CD4-positive, alpha-beta memory T cell (primary cell): ENCODE results near the gene COL28A1. TPM values are rescaled to one million over a fixed set of nuclear protein-coding genes. Genes with fewer than 3 reads are reported as not detected.
A peak's percentile ranks its signal among the peaks of the same experiment; 100 is the strongest.

Experiments used
- CTCF ChIA-PET: fragments of 350-600 bp; sonication (Branson Sonifier 250); formaldehyde crosslinking; loops from one replicate; lab custom pipeline; 2021; ENCODE audit warnings: inconsistent platforms; ENCODE audit not compliant: partially characterized antibody; lab: Charles Lee
- POLR2A ChIA-PET: fragments of 350-600 bp; sonication (Branson Sonifier 250); formaldehyde crosslinking; loops from one replicate; lab custom pipeline; 2021; ENCODE audit not compliant: partially characterized antibody; lab: Charles Lee
- DNase-seq, 5 donors: peaks; one replicate each; pipeline versions ENCODE4 v3.0.0 to v3.0.0-alpha.2; 2020 to 2022; ENCODE audit warnings: mixed read lengths in 1 of 5
- H3K27ac ChIP-seq: one replicate; pipeline ENCODE4 v1.7.0; 2013; ENCODE audit warnings: low read depth, low read length
- H3K27me3 ChIP-seq: 2 replicates; pipeline ENCODE4 v1.7.0; 2013; ENCODE audit warnings: mild to moderate bottlenecking, low read length, moderate library complexity; ENCODE audit not compliant: insufficient read depth
- H3K36me3 ChIP-seq: 2 replicates; pipeline ENCODE4 v1.7.0; 2013; ENCODE audit warnings: mild to moderate bottlenecking, low read length, moderate library complexity; ENCODE audit not compliant: insufficient read depth
- H3K4me1 ChIP-seq: 2 replicates; pipeline ENCODE4 v1.7.0; 2013; ENCODE audit warnings: mild to moderate bottlenecking, low read length, moderate library complexity; ENCODE audit not compliant: insufficient read depth
- H3K4me3 ChIP-seq, 2 donors: one replicate each; pipeline ENCODE4 v1.7.0; 2013; ENCODE audit warnings: low read length in 2 of 2, mild to moderate bottlenecking in 1 of 2
- H3K9me3 ChIP-seq, 2 donors: one replicate each; pipeline ENCODE4 v1.7.0; 2013; ENCODE audit warnings: low read length in 2 of 2, control low read depth in 1 of 2; ENCODE audit not compliant: control insufficient read depth in 1 of 2
- H3K27ac Mint-ChIP-seq, 7 donors: one replicate each; pipeline ENCODE4 v1.8.0; 2020 to 2021; ENCODE audit warnings: mixed read lengths in 7 of 7, mild to moderate bottlenecking in 6 of 7, inconsistent platforms in 3 of 7, moderate library complexity in 3 of 7
- H3K27me3 Mint-ChIP-seq, 2 donors: one replicate each; pipeline ENCODE4 v1.8.0; 2020 to 2021; ENCODE audit warnings: mixed read lengths in 2 of 2
- H3K36me3 Mint-ChIP-seq, 2 donors: one replicate each; pipeline ENCODE4 v1.8.0; 2020 to 2021; ENCODE audit warnings: mixed read lengths in 2 of 2, inconsistent platforms in 1 of 2, mild to moderate bottlenecking in 1 of 2
- H3K4me1 Mint-ChIP-seq, 4 donors: one replicate each; pipeline ENCODE4 v1.8.0; 2020 to 2021; ENCODE audit warnings: mixed read lengths in 4 of 4, mild to moderate bottlenecking in 1 of 4
- H3K4me3 Mint-ChIP-seq, 8 donors: one replicate each; pipeline ENCODE4 v1.8.0; 2020 to 2021; ENCODE audit warnings: mixed read lengths in 8 of 8, mild to moderate bottlenecking in 7 of 8, moderate library complexity in 6 of 8, inconsistent platforms in 3 of 8
- H3K9me3 Mint-ChIP-seq, 8 donors: one replicate each; pipeline ENCODE4 v1.8.0; 2020 to 2021; ENCODE audit warnings: mixed read lengths in 8 of 8, mild to moderate bottlenecking in 5 of 8, inconsistent platforms in 3 of 8, moderate library complexity in 1 of 8
- intact Hi-C: fragments of 100-400 bp; cut with micrococcal nuclease; formaldehyde crosslinking; loops from one replicate; pipeline ENCODE4 v1.15.1; 2023
- polyA plus RNA-seq, 2 donors: library from polyadenylated mRNA; unstranded; fragments of 300-500 nt; fragmentation: Illumina TruSeq; gene quantifications; one replicate each; pipeline ENCODE4 v1.2.3, GENCODE V29; 2021
- total RNA-seq, 2 experiments: library from RNA; stranded (reverse); gene quantifications; one replicate each; pipeline ENCODE4 v1.2.3, GENCODE V29; 2021

Gene COL28A1
- total and polyA plus RNA-seq, 4 experiments from 2014 or later: 0.15 to 0.19 TPM; not detected in 2

- CTCF ChIA-PET: no interaction called here
- H3K9me3 Mint-ChIP-seq: peaks cover 0 to 15% (median 8%) of the 10 kb centered on the region in 8 donors
- intact Hi-C loops: no loop called here
Observed at GRCh38 chr7:7554021-7554432, 18.4 kb upstream of the COL28A1 start.

GRCh38 chr7:7553386-7553785 lies 17.7 kb upstream of the COL28A1 start:
- Histone ChIP-seq H3K27ac (no peak overlapping the region), H3K36me3 (no peaks in the 10 kb centered on the region), H3K27me3 (no peaks in the 10 kb centered on the region), H3K9me3 (no peaks in the 10 kb centered on the region), H3K4me3 (no peak overlapping the region), H3K4me1 (no peaks in the 10 kb centered on the region)
- peaks cover 0 to 8% (median 3%) of the 10 kb centered on the region in 8 donors for H3K9me3 Mint-ChIP-seq
- peaks cover 4 to 12% of the 10 kb centered on the region in 2 donors for H3K36me3 Mint-ChIP-seq
- intact Hi-C loops: no loop called here
- H3K4me3 Mint-ChIP-seq: no peak overlapping the region
- ChIA-PET CTCF (no interaction called here), POLR2A (no interaction called here)
- H3K4me1 Mint-ChIP-seq: no peaks in the 10 kb centered on the region
- DNase-seq: no peak
- peaks cover 0 to 2% of the 10 kb centered on the region in 2 donors for H3K27me3 Mint-ChIP-seq
- H3K27ac Mint-ChIP-seq: no peak overlapping the region

More at GRCh38 chr7:7554021-7554432, 18.4 kb upstream of the COL28A1 start:
- no peaks in the 10 kb centered on the region for H3K9me3 ChIP-seq
- Mint-ChIP-seq H3K36me3 (peaks cover 7 to 18% of the 10 kb centered on the region in 2 donors), H3K4me1 (no peaks in the 10 kb centered on the region), H3K4me3 (no peak overlapping the region), H3K27ac (no peak overlapping the region), H3K27me3 (peaks cover 0 to 2% of the 10 kb centered on the region in 2 donors)
- DNase-seq: no peak
- POLR2A ChIA-PET: no interaction called here
- no peaks in the 10 kb centered on the region for H3K36me3 ChIP-seq
- H3K4me1 ChIP-seq: no peaks in the 10 kb centered on the region
- no peaks in the 10 kb centered on the region for H3K27me3 ChIP-seq
- no peak overlapping the region for H3K4me3 ChIP-seq
- H3K27ac ChIP-seq: no peak overlapping the region

GRCh38 chr7:7552199-7552598 lies 16.5 kb upstream of the COL28A1 start:
- CTCF ChIA-PET: no interaction called here
- Mint-ChIP-seq H3K4me3 (no peak overlapping the region), H3K9me3 (no peaks in the 10 kb centered on the region)

GRCh38 chr7:7550663-7551062 lies 15.0 kb upstream of the COL28A1 start:
- no peaks in the 10 kb centered on the region for H3K4me1 ChIP-seq
- H3K27ac ChIP-seq: no peak overlapping the region
- H3K27me3 ChIP-seq: no peaks in the 10 kb centered on the region
- H3K4me3 ChIP-seq: no peak overlapping the region
- Mint-ChIP-seq H3K4me3 (peak overlapping the region in 1 of 8 donors; percentile 24), H3K36me3 (peaks cover 0 to 6% of the 10 kb centered on the region in 2 donors), H3K4me1 (no peaks in the 10 kb centered on the region), H3K27ac (no peak overlapping the region), H3K27me3 (peaks cover 0 to 2% of the 10 kb centered on the region in 2 donors), H3K9me3 (no peaks in the 10 kb centered on the region)
- H3K36me3 ChIP-seq: no peaks in the 10 kb centered on the region
- DNase-seq: no peak
- POLR2A ChIA-PET: no interaction called here
- intact Hi-C loops: no loop called here
- H3K9me3 ChIP-seq: no peaks in the 10 kb centered on the region
- CTCF ChIA-PET: interaction anchor here (1.2 to 1.7 kb wide), 2 partner anchors 9 to 451 kb away, joined by 6 read pairs; no protein-coding TSS in a partner anchor

More at GRCh38 chr7:7552199-7552598, 16.5 kb upstream of the COL28A1 start:
- H3K4me1 ChIP-seq: no peaks in the 10 kb centered on the region
- no peak overlapping the region for H3K27ac ChIP-seq
- intact Hi-C loops: no loop called here
- POLR2A ChIA-PET: no interaction called here
- no peak for DNase-seq
- no peaks in the 10 kb centered on the region for H3K36me3 ChIP-seq
- Mint-ChIP-seq H3K4me1 (no peaks in the 10 kb centered on the region), H3K36me3 (peaks cover 0 to 6% of the 10 kb centered on the region in 2 donors), H3K27ac (no peak overlapping the region), H3K27me3 (peaks cover 0 to 2% of the 10 kb centered on the region in 2 donors)
- H3K9me3 ChIP-seq: no peaks in the 10 kb centered on the region
- H3K27me3 ChIP-seq: no peaks in the 10 kb centered on the region
- H3K4me3 ChIP-seq: no peak overlapping the region

GRCh38 chr7:7548407-7548806 lies 12.7 kb upstream of the COL28A1 start:
- Histone ChIP-seq H3K27me3 (no peaks in the 10 kb centered on the region), H3K27ac (no peak overlapping the region), H3K36me3 (no peaks in the 10 kb centered on the region), H3K4me3 (no peak overlapping the region), H3K4me1 (no peaks in the 10 kb centered on the region), H3K9me3 (no peaks in the 10 kb centered on the region)
- H3K27ac Mint-ChIP-seq: no peak overlapping the region
- no peak overlapping the region for H3K4me3 Mint-ChIP-seq
- DNase-seq: no peak
- no peaks in the 10 kb centered on the region for H3K4me1 Mint-ChIP-seq
- ChIA-PET CTCF (interaction anchor here (0.9 kb wide), 1 partner anchor 445 kb away, joined by 3 read pairs; no protein-coding TSS in a partner anchor), POLR2A (no interaction called here)
- H3K36me3 Mint-ChIP-seq: no peaks in the 10 kb centered on the region
- no peaks in the 10 kb centered on the region for H3K9me3 Mint-ChIP-seq
- no peaks in the 10 kb centered on the region for H3K27me3 Mint-ChIP-seq
- intact Hi-C loops: no loop called here

- POLR2A ChIA-PET: interaction anchor here (0.7 kb wide), 1 partner anchor 439 kb away, joined by 3 read pairs; no protein-coding TSS in a partner anchor
- Histone ChIP-seq H3K27me3 (no peaks in the 10 kb centered on the region), H3K36me3 (no peaks in the 10 kb centered on the region), H3K4me1 (no peaks in the 10 kb centered on the region), H3K27ac (no peak overlapping the region), H3K4me3 (no peak overlapping the region), H3K9me3 (no peaks in the 10 kb centered on the region)
- Mint-ChIP-seq H3K4me1 (peaks cover 0 to 3% (median under 1%) of the 10 kb centered on the region in 4 donors), H3K9me3 (no peaks in the 10 kb centered on the region), H3K4me3 (no peak overlapping the region), H3K27me3 (peaks cover 0 to 1% of the 10 kb centered on the region in 2 donors), H3K27ac (no peak overlapping the region), H3K36me3 (no peaks in the 10 kb centered on the region)
- intact Hi-C loops: loop anchor here (5.0 kb wide), 2 partner anchors 285 to 755 kb away; no protein-coding TSS in a partner anchor
- CTCF ChIA-PET: interaction anchor here (0.7 to 5.5 kb wide), 10 partner anchors 8 to 590 kb away, joined by 3 to 87 read pairs (median 4); no protein-coding TSS in a partner anchor
- no peak for DNase-seq
Observed at GRCh38 chr7:7542251-7542835, 6.7 kb upstream of the COL28A1 start.

- Histone ChIP-seq H3K4me1 (no peaks in the 10 kb centered on the region), H3K9me3 (no peaks in the 10 kb centered on the region), H3K36me3 (no peaks in the 10 kb centered on the region), H3K27ac (no peak overlapping the region), H3K27me3 (no peaks in the 10 kb centered on the region), H3K4me3 (no peak overlapping the region)
- Mint-ChIP-seq H3K36me3 (no peaks in the 10 kb centered on the region), H3K4me3 (no peak overlapping the region), H3K9me3 (no peaks in the 10 kb centered on the region), H3K27ac (no peak overlapping the region), H3K4me1 (peaks cover 0 to 3% (median under 1%) of the 10 kb centered on the region in 4 donors), H3K27me3 (peaks cover 0 to 2% of the 10 kb centered on the region in 2 donors)
- DNase-seq: no peak
- ChIA-PET CTCF (interaction anchor here (2.0 to 5.5 kb wide), 2 partner anchors 358 to 435 kb away, joined by 7 to 87 read pairs; partner anchors contain the start of gene C1GALT1), POLR2A (no interaction called here)
- intact Hi-C loops: loop anchor here (2.0 to 5.0 kb wide), 6 partner anchors 115 to 758 kb away; partner anchors contain the start of gene C1GALT1
Observed at GRCh38 chr7:7539711-7540110, 4.0 kb upstream of the COL28A1 start.
